ENCODE results near the gene CPNE2. TPM values are rescaled to one million over a fixed set of nuclear protein-coding genes. Genes with fewer than 3 reads are reported as not detected.

Gene CPNE2
- 10 to 100 TPM; 38.1 to 47.2 TPM for total RNA-seq
- 10 to 100 TPM; 57.3 to 76.3 TPM for polyA plus RNA-seq
- long read RNA-seq, donor 1, transcript CPNE2-201 (16 exons, 2,645 nt): major isoform, 18 of 39 reads
- long read RNA-seq, donor 1, transcript CPNE2-209 (2 exons, 901 nt): minor isoform, 7 of 39 reads
- long read RNA-seq, donor 1, partial matches to known transcripts: 12 of 39 reads
- long read RNA-seq, donor 1, other reads (novel, unspliced or antisense): 0 of 39 reads
- long read RNA-seq, donor 2, transcript CPNE2-201 (16 exons, 2,645 nt): major isoform, 6 of 14 reads
- long read RNA-seq, donor 2, partial matches to known transcripts: 6 of 14 reads
- long read RNA-seq, donor 2, other reads (novel, unspliced or antisense): 0 of 14 reads
- long read RNA-seq, donor 3, transcript CPNE2-201 (16 exons, 2,645 nt): major isoform, 5 of 11 reads
- long read RNA-seq, donor 3, transcript CPNE2-209 (2 exons, 901 nt): major isoform, 5 of 11 reads
- long read RNA-seq, donor 3, partial matches to known transcripts: 0 of 11 reads
- long read RNA-seq, donor 3, other reads (novel, unspliced or antisense): 0 of 11 reads
- long read RNA-seq, donor 4, partial matches to known transcripts: 11 of 15 reads
- long read RNA-seq, donor 4, other reads (novel, unspliced or antisense): 0 of 15 reads
- long read RNA-seq, donor 5, transcript CPNE2-209 (2 exons, 901 nt): minor isoform, 9 of 32 reads
- long read RNA-seq, donor 5, transcript CPNE2-201 (16 exons, 2,645 nt): major isoform, 22 of 32 reads
- long read RNA-seq, donor 5, partial matches to known transcripts: 0 of 32 reads
- long read RNA-seq, donor 5, other reads (novel, unspliced or antisense): 0 of 32 reads

GRCh38 chr16:57091975-57092785 is at the start of gene CPNE2:
TSS of gene CPNE2 (plus strand) at chr16:57092583. CDS start at chr16:57110743, 18,160 bp downstream.
- Histone ChIP-seq H3K9ac (ENCODE audit: insufficient read depth in 1 of 2, low read length in 2 of 2) (peak within 1 kb of the TSS; percentile 28 to 80), H3K4me1 (ENCODE audit: control insufficient read depth in 5 of 5, insufficient read depth in 5 of 5, low read length in 5 of 5) (peaks cover 0 to 25% (median 6%) of the 10 kb centered on the region in 5 donors), H3K4me3 (peak within 1 kb of the TSS; percentile 79), H3K27me3 (ENCODE audit: control insufficient read depth in 3 of 3, insufficient read depth in 3 of 3, low read length in 2 of 3) (no peaks in the 10 kb centered on the region), H3K9me3 (ENCODE audit: control insufficient read depth in 4 of 4, insufficient read depth in 3 of 4, low read length in 3 of 4) (no peaks in the 10 kb centered on the region), H3K27ac (ENCODE audit: low read depth in 1 of 2, low read length in 1 of 2) (peak within 1 kb of the TSS; percentile 75 to 90), H3K36me3 (ENCODE audit: control insufficient read depth in 4 of 4, insufficient read depth in 4 of 4, low read length in 4 of 4) (no peaks in the 10 kb centered on the region)
- 0 to 1% methylated on average over 46 to 100 of the region's 100 CpGs for WGBS, 2 donors
- peak; percentile 78 to 88 (median 80) for DNase-seq
- TF ChIP-seq, protein P1, sequence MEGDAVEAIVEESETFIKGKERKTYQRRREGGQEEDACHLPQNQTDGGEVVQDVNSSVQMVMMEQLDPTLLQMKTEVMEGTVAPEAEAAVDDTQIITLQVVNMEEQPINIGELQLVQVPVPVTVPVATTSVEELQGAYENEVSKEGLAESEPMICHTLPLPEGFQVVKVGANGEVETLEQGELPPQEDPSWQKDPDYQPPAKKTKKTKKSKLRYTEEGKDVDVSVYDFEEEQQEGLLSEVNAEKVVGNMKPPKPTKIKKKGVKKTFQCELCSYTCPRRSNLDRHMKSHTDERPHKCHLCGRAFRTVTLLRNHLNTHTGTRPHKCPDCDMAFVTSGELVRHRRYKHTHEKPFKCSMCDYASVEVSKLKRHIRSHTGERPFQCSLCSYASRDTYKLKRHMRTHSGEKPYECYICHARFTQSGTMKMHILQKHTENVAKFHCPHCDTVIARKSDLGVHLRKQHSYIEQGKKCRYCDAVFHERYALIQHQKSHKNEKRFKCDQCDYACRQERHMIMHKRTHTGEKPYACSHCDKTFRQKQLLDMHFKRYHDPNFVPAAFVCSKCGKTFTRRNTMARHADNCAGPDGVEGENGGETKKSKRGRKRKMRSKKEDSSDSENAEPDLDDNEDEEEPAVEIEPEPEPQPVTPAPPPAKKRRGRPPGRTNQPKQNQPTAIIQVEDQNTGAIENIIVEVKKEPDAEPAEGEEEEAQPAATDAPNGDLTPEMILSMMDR (IDR thresholded peaks at IDR 0.05; ENCODE audit: control extremely low read depth, extremely low read depth): no peak
- peak; percentile 63 for ATAC-seq (ENCODE audit: insufficient read depth, low FRiP score)

DNA sequence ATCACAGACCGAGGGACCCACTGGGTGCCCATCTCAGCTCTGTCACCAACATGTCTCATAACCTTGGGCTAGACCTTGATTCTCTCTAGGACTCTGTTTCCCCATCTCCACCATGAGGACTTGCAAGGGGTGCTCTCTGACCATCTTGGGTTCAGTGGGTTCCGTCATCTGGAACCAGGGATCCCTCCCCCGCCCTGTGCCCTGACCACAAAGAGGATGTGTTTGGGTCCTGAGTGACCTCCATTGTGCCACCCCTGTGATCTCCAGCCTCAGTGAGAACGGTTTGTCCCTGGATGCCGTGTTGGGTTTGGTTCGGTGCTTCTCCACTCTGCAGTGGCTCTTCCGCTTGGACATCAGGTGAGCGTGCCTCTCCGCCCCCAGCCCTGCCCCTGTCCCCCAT is 49.1 kb upstream of the CPNE2 start:
- Histone ChIP-seq H3K4me1 (ENCODE audit: control insufficient read depth in 5 of 5, insufficient read depth in 5 of 5, low read length in 5 of 5) (peaks cover 0 to 20% (median 5%) of the 10 kb centered on the region in 5 donors), H3K9ac (ENCODE audit: insufficient read depth in 1 of 2, low read length in 2 of 2) (no peak overlapping the region), H3K36me3 (ENCODE audit: control insufficient read depth in 4 of 4, insufficient read depth in 4 of 4, low read length in 4 of 4) (peaks cover 0 to 45% (median 0%) of the 10 kb centered on the region in 4 donors), H3K27me3 (ENCODE audit: control insufficient read depth in 3 of 3, insufficient read depth in 3 of 3, low read length in 2 of 3) (no peaks in the 10 kb centered on the region), H3K4me3 (no peak overlapping the region), H3K27ac (ENCODE audit: low read depth in 1 of 2, low read length in 1 of 2) (no peak overlapping the region), H3K9me3 (ENCODE audit: control insufficient read depth in 4 of 4, insufficient read depth in 3 of 4, low read length in 3 of 4) (peaks cover 0 to 2% (median 0%) of the 10 kb centered on the region in 4 donors)
- TF ChIP-seq, protein P1 (IDR thresholded peaks at IDR 0.05; ENCODE audit: control extremely low read depth, extremely low read depth): no peak
- WGBS, 2 donors: 57 to 78% methylated on average over 9 of the region's 9 CpGs
- ATAC-seq (ENCODE audit: insufficient read depth, low FRiP score): no peak
- DNase-seq: no peak

DNA sequence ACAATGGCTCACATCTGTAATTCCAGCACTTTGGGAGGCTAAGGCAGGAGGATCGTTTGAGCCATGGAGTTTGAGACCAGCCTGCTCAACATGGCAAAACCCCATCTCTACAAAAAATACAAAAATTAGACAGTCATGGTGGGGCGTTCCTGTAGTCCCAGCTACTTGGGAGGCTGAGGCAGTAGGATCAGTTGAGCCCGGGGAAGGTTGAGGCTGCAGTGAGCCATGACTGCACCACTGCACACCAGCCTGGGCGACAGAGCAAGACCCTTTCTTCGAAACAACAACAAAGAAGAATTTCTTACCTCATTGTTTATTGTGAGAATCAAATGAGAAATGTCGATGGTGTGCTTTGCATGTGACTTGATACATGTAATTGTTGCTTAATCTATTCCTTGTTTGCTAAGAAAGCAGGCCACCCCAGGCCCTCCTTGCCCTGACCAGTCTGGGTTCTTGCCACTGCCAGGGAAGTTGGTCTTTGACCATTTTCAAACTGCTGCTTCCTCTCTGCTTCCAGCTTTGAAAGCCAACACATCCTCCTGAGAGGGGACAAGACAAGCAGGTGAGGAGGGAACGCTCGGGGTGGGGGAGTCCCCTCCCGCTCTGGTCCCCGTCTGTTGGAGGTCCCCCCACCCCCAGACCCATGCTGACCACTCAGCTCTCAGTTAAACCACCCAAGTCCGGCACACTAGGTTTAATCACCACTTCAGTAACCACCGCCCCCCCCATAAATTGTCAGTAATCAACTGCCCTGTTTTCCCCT is 47.3 kb upstream of the CPNE2 start:
- DNase-seq (no peak), ATAC-seq (ENCODE audit: insufficient read depth, low FRiP score) (no peak)
- Histone ChIP-seq H3K27ac (ENCODE audit: low read depth in 1 of 2, low read length in 1 of 2) (no peak overlapping the region), H3K4me1 (ENCODE audit: control insufficient read depth in 5 of 5, insufficient read depth in 5 of 5, low read length in 5 of 5) (peaks cover 0 to 8% (median 5%) of the 10 kb centered on the region in 5 donors), H3K9ac (ENCODE audit: insufficient read depth in 1 of 2, low read length in 2 of 2) (no peak overlapping the region), H3K36me3 (ENCODE audit: control insufficient read depth in 4 of 4, insufficient read depth in 4 of 4, low read length in 4 of 4) (peaks cover 0 to 40% (median 0%) of the 10 kb centered on the region in 4 donors), H3K4me3 (no peak overlapping the region), H3K9me3 (ENCODE audit: control insufficient read depth in 4 of 4, insufficient read depth in 3 of 4, low read length in 3 of 4) (peaks cover 0 to 2% (median 0%) of the 10 kb centered on the region in 4 donors), H3K27me3 (ENCODE audit: control insufficient read depth in 3 of 3, insufficient read depth in 3 of 3, low read length in 2 of 3) (no peaks in the 10 kb centered on the region)
- TF ChIP-seq, protein P1 (IDR thresholded peaks at IDR 0.05; ENCODE audit: control extremely low read depth, extremely low read depth): no peak
- 76 to 83% methylated on average over 12 of the region's 12 CpGs for WGBS, 2 donors
